GM21515 (cell line): ENCODE results near the gene CYP24A1.
A peak's percentile ranks its signal among the peaks of the same experiment; 100 is the strongest.

Source experiments
- ATAC-seq: cut with Tn5 transposase; IDR thresholded peaks from one replicate; pipeline ENCODE4 v1.9.1; 2021; ENCODE audit not compliant: unreplicated experiment

The CYP24A1 gene

DNA sequence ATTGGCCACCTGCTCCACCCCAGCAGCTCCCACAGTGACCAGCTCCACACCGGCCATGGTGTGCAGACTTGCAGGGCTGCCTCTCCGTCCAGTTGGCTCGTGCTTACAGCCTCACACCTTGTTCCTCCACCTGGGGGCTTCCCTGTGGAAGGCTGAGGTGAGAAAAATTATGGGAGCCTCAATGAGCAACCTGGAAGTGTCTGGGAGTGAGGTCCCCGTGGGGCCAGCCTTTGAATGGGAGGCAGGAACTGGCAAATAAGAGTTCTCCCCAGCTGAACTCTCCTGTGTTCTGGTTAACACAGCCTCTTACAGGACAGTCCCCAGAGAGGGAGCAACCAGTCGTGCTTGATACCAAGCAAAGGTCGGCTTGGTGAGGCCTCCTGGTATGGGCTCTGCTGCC is 30.3 kb upstream of the CYP24A1 start:
- no peak for ATAC-seq

DNA sequence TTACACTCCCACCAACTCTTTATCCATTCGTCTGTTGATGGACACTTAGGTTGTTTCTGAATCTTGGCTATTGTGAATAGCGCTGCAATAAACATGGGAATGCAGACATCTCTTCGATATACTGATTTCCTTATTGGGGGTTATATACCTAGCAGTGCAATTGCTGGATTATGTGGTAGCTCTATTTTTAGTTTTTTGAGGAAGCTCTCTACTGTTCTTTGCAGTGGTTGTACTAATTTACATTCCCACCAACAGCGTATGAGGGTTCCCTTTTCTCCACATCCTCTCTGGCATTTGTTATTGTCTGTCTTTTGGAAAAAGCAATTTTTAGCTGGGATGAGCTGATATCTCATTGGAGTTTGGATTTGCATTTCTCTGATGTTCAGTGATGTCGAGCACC is 29.5 kb upstream of the CYP24A1 start:
- ATAC-seq: no peak

DNA sequence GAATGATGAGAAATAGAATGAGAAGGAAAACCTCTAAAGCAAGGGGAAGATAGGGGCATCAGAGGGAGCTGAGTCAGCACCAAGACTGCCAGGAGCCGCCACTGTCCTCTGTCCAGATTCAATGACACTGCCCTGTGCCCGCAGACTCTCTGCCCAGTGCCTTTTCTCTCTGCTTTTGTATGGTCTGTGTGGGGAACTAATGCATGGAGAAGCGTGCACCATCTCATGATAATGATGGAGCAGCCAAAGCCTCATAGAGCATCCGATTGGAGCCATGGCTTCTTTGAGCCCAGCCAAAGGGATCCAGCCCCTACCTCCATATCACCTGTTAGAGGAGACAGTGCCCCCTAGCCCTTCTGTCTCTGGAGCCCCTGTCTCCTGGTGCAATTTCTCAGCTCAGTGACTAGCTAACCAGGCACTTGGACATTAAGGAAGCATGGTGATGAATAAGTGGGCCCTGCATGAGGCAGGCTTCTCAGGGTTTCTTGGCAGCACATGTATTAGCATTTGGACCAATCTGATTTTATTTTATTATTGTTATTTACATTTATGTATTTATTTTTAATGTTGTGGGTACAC is 27.6 kb upstream of the CYP24A1 start:
- ATAC-seq: no peak

GRCh38 chr20:54200487-54201267 is 26.9 kb upstream of the CYP24A1 start:
- ATAC-seq: no peak

GRCh38 chr20:54199721-54200176 is 26.0 kb upstream of the CYP24A1 start:
- ATAC-seq: peak; percentile 65

GRCh38 chr20:54199283-54199682 is 25.5 kb upstream of the CYP24A1 start:
- ATAC-seq: no peak

DNA sequence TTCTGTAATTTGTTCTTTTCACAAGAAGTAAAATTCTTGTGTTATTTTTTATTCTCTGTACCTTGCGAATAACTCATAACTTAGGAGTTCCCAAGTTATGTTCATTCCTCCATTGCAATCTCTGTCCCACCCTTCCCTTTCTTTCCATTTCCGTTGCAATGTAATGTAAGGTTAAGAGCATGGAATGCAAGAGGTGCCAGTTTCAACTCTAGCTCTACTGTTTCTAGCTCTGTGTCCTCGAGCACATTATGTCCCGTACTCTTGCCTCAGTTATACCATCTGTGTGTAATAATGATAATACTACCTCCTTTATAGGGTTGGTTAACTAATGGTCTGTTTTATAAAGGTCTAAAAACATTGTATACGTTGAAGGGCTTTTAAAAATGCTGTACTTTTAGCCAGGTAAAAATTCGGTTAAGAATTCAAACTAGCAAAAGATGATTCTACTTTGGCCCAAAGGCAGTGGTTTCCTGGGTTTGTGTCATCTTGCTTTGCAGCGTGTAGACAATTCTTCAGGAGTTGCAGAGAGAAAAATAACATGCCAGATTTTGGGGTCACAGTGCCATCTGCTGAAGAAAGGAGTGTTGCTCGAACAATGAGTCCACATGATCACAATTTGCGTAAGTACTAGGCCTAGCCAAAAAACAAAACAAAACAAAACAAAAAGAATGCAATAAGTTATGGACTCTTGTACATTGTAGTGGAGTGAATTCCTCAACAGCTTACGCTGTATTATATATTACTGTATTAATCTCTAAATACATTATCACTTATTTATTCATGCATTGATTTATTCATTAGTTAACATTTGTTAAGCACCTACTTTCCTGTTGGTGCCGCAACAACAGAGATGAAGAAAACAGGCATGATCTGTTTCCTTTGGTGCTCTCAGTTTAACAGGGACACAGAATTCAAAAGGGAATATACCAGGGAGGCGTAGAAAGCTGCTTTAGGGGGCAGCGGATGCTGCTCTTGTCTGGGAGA is 24.1 kb upstream of the CYP24A1 start:
- no peak for ATAC-seq

DNA sequence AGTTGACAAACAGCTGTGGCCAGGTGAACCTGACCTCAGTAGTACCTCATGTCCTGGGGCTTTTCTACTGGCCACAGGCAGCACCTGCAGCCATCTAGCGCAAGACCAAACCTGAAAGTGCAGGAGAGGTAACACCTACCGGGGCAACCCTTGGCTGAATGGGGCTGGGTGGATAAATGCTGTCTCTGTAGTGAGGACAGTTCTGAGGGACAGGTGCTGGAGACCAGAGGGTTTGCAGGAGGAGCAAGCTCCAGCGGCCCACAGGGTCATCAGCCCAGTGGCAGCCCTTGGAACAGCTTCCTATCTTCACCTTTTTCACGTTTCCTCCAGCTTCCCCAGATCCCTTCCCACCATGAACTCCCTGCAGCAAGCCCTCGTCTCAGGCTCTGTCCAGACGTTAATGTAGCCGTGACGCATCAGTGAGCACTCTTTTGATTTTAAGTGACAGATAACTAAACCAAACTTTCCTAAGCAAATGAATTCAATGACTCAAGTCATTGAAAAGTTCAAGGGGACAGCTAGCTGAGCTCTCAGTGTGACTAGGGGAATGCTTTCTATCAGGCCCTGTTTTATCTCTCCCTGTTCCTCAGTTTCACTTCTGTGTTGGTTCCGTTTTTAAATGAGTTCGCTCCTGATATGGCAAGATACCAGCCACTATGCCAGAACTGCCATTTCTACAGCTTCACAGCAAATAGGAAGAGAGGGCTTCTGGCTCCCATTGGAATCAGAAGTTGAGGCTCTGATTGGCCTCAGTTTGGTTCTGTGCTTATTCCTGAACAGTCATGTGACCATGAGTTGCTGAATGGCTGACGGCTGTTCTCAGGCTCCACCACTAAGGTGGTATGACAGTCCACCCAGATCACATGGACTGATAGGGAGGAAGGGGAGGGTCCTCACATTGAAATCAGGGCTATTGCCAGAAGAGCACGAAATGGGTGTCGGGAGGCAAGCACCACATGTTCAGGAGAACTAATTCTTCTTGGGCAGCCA is 22.0 kb upstream of the CYP24A1 start:
- ATAC-seq: no peak

GRCh38 chr20:54194724-54195438 is 21.1 kb upstream of the CYP24A1 start:
- ATAC-seq: no peak

GRCh38 chr20:54193817-54194216 is 20.0 kb upstream of the CYP24A1 start:
- ATAC-seq: no peak

DNA sequence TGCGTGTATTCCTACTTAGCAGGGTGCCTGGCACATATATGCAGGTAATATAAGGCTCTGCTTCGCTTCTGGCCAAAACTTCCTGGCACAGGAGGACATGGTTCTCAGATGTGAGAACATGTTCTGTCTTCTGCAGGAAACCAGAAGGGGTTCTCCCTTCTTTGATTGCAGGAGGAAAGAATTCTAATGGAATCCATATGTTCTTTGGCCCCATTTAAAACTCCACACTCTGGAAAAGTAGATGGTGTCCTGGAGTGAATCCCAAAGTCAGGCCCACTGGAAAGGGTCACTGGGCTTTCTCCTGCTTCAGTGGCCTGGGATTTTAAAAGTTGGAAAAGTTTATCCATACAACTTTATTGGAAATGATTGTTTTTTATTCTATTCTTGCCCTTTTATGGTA is 16.4 kb upstream of the CYP24A1 start:
- ATAC-seq: no peak

DNA sequence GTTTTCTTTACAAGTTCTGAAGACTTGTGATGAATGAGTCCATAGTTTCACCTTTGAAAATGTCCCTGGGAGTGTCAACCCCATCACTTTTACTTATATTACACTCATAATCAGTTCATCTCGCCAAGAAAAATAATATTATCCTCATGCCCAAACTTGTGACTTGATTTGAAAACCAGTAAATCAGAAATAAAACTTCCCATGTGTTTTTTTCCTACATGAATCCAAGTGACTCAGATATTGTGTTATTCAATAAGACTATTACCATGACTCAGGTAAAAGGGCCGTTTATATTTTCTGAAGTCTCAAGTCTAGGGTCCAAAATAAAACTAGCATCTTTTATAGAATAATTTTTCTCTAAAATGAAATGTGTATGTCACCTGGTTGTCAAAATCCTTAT is 15.8 kb upstream of the CYP24A1 start:
- ATAC-seq: no peak

DNA sequence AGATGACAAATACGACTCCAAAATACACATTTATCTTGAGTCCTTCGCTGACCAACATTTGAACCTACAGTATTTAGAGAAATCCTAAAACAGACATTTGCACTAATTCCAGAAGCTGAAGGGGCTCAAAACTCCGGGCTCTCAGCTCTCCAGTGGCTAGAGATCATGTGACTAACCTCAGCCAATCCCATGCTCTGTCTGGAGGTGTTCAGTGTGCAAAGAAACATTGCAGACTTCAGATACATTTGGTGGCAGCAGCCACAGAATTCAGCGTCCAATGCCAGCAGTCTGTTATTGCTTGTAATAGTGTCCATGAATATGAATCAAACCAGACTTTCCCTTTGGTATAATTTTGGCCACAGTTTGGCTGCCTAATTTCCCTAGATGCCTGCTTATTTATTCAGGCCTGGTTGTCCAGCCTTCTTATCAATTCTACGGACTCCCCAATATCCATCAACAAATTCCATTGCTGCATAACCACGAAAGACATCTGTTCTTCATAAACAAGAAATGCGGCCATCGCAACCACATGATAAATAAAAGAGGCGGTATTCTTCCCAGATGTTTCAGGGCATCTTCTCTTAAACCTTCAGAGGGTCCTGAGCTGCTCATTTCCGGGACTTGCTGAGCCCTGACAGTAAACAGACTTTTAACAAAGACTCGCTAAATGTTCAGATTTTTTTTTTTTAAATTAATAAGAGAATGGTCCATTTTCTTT is 14.5 kb upstream of the CYP24A1 start:
- ATAC-seq: no peak

DNA sequence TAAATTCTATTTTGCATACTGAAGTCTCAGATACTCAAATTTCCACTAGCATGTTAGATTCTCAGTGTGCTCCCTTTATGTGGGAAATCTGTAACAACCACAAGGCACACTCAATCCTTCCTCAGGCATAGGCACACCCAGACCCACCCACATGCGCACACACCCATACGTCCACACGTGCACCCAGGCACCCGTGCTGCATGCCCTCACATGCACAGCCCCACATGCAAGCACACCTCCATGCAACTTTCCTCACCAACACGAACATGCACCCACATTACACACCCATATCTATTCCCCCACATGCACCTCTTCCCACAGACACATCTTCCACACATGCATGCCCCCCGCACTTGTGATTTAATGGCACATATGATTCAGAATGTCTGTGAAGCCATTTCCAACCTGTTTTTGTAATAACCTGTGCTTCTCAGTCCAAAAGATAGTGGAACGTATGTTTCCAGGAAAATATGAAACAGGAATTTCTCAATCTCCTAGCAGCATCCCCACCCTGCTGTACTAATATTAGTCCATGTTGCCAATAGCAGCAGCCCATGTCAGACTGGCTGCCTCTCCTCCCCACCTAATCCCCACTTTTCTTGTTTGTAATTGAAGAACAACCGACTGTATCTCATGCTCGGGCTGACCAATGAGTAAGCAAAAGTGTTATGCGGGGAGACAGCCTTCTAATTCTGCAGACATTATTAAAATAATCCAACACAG is 11.3 kb upstream of the CYP24A1 start:
- ATAC-seq: no peak

DNA sequence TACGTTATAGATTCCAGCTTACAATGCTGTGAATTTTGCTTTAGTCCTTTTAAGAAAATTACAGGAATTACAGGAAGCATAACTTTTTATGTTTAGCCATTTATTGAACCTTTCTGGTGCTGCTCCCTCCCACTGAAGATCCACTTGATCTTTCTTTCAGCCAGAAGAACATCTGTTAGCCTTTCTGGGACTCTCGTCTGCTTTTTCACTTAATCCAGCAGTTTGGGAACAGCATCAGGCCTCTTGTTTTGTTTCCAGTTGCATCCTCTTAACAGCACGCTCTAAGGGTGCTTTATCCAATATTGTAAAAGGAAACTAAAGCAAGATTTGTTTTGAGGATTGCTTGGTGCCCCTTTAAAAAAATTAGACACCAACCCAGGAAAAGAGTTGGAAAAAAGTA is 10.3 kb upstream of the CYP24A1 start:
- no peak for ATAC-seq

DNA sequence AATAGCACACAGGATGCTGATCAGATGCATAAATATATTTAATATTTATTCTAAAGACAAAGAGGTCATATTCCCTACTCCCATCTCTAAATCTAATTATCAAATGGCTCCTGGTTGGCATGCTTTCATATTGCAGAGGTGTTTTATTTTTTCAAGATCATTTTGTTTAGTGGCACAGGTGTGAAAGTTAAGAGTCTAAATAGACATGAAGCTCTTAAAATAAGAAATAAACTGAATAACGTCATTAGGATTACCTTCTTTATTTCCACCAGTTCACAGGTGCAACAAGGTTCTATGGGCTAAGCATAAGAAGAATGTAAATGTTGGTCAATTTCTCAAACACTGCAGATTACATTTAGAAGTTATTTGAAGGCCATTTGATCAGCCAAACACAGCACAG is 7.1 kb upstream of the CYP24A1 start:
- no peak for ATAC-seq

DNA sequence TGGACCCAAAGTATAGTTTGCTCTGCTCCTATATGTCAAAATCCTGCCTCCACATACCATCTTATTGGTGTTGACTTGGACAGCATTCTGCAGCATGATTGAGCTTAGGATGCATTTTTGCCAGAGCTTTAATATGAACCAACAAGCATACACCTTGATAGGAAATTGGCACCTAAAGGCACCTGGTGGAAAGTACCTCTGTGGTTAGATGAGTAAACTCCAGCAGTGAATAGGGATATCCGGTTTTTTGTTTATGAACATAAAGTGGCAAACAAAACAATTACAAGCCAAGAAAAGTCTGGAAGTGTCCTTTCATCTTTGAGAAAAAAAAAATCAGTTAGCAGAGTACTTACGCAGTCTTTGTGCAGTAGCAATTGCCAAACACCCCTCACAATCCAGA is 6.2 kb upstream of the CYP24A1 start:
- ATAC-seq: no peak

- ATAC-seq: no peak
Observed at GRCh38 chr20:54178256-54178655, 4.5 kb upstream of the CYP24A1 start.
